ENCODE measurements around the gene HOXD12.

The HOXD12 gene

GRCh38 chr2:176099728-176100546 is at the start of gene HOXD12:
Gene HOXD12, plus strand, starts transcription at chr2:176099795. Its CDS starts 7 bp downstream, at chr2:176099802.
- DNase-seq (ENCODE audit: low read depth): no peak

- DNase-seq (ENCODE audit: low read depth): no peak
These were observed 43.2 kb upstream of the HOXD12 start for GRCh38 chr2:176056406-176056805.

GRCh38 chr2:176063958-176064357 is 35.6 kb upstream of the HOXD12 start:
- no peak for DNase-seq (ENCODE audit: low read depth)

- no peak for DNase-seq (ENCODE audit: low read depth)
These were observed 32.7 kb upstream of the HOXD12 start for GRCh38 chr2:176066645-176067588.

GRCh38 chr2:176067589-176068418 is 31.8 kb upstream of the HOXD12 start:
- DNase-seq (ENCODE audit: low read depth): no peak

- no peak for DNase-seq (ENCODE audit: low read depth)
These were observed 31.2 kb upstream of the HOXD12 start for GRCh38 chr2:176068419-176068832.

- DNase-seq (ENCODE audit: low read depth): no peak
These were observed 28.0 kb upstream of the HOXD12 start for GRCh38 chr2:176071330-176072291.

GRCh38 chr2:176072292-176072669 is 27.3 kb upstream of the HOXD12 start:
- no peak for DNase-seq (ENCODE audit: low read depth)

- DNase-seq (ENCODE audit: low read depth): no peak
These were observed 26.4 kb upstream of the HOXD12 start for GRCh38 chr2:176072951-176073904.

- no peak for DNase-seq (ENCODE audit: low read depth)
These were observed 24.6 kb upstream of the HOXD12 start for GRCh38 chr2:176074919-176075425.

- DNase-seq (ENCODE audit: low read depth): no peak
These were observed 24.1 kb upstream of the HOXD12 start for GRCh38 chr2:176075481-176075880.

- no peak for DNase-seq (ENCODE audit: low read depth)
These were observed 23.5 kb upstream of the HOXD12 start for GRCh38 chr2:176076063-176076462.

GRCh38 chr2:176076796-176077195 is 22.8 kb upstream of the HOXD12 start:
- DNase-seq (ENCODE audit: low read depth): no peak

- no peak for DNase-seq (ENCODE audit: low read depth)
These were observed 20.9 kb upstream of the HOXD12 start for GRCh38 chr2:176078541-176079284.

GRCh38 chr2:176079285-176079830 is 20.2 kb upstream of the HOXD12 start:
- no peak for DNase-seq (ENCODE audit: low read depth)

GRCh38 chr2:176079831-176080539 is 19.6 kb upstream of the HOXD12 start:
- DNase-seq (ENCODE audit: low read depth): no peak

- no peak for DNase-seq (ENCODE audit: low read depth)
These were observed 18.8 kb upstream of the HOXD12 start for GRCh38 chr2:176080540-176081375.

Measured in activated T-helper 9 cell treated with anti-CD3 and anti-CD28 coated beads, Interleukin-2, amount 50 U/mL, for 16 hours (primary cell).